HG03064 (cell line): Measurements from ENCODE around the gene ARHGEF9.
A peak's percentile ranks its signal among the peaks of the same experiment; 100 is the strongest.

Source experiments
- ATAC-seq: cut with Tn5 transposase; IDR thresholded peaks from one replicate; pipeline ENCODE4 v1.9.1; 2021; ENCODE audit warnings: low read depth; ENCODE audit not compliant: unreplicated experiment

The ARHGEF9 gene

GRCh38 chrX:63747331-63747730 is 37.7 kb downstream of the ARHGEF9 start:
- ATAC-seq, result no peak

DNA sequence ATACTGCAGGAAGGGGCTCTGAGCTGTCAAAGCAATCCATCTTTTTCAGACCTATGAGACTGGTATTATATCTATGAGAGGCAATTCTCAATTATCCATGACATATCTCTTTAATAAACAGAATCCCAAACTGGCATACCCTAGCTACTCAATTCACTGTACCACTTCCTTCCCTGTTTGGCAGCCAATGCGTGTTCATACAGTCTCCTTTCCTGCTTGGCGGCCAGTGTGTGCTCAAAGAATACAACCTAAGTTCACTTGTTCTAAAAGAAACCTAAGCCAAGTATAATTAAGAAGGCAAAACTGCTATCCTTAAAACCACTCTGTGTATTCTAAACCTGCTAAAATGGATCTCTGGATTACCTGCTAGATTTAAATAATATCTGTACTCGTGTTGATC is 38.3 kb downstream of the ARHGEF9 start:
- no peak for ATAC-seq

DNA sequence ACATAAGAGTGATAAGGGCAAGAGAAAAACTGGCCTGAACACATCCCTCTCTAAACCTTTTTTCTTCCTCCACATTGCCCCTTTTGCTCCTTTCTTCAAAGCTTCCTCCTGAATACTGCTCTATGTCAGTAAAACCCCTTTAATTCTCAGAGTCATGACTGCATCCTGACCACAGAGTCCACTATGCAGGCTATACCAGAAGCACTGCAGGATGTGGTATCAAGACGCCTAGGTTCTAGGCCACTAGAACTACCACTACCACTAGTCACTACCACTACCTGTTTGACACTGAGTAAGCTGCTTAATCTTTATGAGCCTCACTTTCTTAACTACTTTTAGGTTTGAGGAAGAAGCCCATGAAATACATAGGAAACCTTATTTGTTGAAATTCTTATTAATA is 38.7 kb downstream of the ARHGEF9 start:
- peak; percentile 88 for ATAC-seq

GRCh38 chrX:63744850-63745394 is 40.1 kb downstream of the ARHGEF9 start:
- ATAC-seq, result no peak

DNA sequence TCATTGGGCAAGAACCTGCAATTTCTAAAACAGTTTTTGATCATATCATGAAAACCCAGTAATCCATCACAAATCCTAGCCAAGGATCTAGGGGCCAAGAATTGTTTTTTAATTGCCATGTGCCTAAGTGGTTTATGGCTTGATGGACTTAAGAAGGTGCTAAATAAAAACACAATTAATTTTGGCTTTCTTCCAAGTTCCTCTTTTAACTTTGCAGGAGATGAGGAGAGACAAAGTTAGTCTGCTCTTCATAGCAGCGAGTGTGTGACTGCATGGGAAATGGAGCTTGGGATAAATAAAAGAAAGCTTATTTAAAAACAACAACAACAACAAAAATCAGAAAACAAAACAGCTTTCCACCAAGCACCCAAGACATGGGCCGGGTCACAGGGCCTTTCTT is 41.4 kb downstream of the ARHGEF9 start:
- ATAC-seq, result no peak

GRCh38 chrX:63740382-63740781 is 44.6 kb downstream of the ARHGEF9 start:
- ATAC-seq, result peak; percentile 61

GRCh38 chrX:63739885-63740284 is 45.1 kb downstream of the ARHGEF9 start:
- ATAC-seq, result no peak

DNA sequence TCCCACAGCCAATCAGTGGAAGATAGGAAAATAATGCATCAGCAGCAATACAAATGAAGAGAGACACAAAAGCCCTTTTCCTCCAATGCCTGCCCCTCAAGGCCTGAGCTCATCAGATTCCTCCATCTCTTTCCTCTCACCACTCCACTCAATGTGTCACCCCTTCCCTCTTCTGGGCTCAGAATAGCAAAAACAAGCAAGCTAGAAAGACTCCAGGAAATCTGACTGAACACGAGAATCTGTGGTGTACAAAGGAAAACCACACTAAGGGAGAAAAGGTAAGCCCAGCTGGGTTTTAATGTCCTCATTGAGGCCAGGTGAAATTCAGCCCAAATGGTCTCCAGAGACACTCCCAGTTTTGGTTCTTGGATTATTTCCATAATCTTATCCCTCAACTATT is 46.3 kb downstream of the ARHGEF9 start:
- ATAC-seq, result no peak

DNA sequence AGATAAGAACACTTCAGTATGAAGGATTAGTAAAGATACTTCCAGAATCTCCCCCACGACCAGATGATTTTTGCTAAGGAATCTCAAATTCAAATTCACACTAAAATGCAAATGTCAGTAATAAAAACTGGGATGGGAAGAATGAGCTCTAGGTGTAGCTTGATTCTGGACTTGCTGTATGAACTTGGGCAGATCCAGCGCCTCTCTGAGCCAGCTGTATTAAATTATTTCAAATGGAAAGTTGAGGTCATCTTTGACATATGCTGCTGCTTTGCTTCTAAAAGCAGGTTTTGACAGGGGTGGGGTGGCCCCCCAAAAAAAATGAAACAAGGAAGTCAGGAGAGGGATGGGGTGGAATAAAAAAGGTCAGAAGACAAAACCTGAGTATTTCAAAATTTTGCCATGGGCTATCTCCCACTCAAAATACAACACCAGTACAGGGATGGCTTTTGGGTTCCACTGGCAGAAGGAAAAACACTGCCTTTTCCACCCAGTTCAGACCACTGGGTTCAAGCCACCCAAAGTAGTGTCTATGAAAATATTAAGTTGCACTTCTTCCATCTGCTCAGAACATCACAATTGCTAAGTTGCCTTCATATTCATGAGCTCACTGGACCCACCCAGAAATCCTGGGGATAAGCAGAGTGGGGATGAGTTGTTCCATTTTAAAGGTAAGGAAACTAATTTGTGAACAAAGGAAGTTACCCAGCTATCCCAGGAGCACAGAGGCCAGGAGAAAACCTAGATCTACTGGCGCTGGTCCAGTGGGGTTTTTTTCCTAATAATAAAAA is 47.7 kb downstream of the ARHGEF9 start:
- no peak for ATAC-seq

DNA sequence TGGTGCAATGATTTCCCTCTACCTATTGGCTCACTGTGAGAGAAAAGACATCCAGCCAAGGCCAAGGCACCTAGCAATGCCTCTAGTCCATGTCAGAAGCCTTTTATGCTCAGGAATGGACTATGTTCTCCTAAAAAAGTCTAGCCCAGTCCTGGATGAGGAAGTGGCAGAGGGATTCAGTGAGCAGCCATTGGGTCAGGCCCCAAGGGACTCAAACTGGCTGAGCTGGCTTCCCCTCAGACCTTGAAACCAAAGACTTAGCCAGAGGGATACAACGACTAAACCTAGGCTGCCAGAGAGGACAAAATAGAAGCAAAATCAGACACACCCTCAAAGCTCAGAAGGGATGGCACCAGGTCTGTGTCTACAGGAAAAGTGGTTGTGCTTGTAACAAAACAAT is 49.1 kb downstream of the ARHGEF9 start:
- ATAC-seq, result no peak

DNA sequence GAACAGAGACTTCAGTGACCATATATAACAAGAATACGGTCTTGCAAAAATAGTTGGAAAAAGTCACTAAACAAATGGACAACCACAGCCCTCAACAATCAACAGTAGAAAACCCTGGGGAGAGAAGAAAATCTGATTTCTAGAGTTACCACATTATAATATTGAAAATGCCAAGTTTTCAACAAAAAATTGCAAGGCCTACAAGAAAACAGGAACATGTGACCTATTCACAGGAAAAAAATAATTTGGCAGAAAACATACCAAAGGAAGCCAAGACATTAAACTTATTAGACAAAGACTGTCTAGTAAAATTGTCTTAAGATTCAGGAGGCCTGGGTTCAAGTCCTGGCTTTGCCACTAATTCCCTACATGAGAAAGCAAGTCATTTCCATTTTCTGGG is 64.7 kb downstream of the ARHGEF9 start:
- ATAC-seq, result no peak

- no peak for ATAC-seq
Measured at GRCh38 chrX:63719633-63720032, 65.4 kb downstream of the ARHGEF9 start.

DNA sequence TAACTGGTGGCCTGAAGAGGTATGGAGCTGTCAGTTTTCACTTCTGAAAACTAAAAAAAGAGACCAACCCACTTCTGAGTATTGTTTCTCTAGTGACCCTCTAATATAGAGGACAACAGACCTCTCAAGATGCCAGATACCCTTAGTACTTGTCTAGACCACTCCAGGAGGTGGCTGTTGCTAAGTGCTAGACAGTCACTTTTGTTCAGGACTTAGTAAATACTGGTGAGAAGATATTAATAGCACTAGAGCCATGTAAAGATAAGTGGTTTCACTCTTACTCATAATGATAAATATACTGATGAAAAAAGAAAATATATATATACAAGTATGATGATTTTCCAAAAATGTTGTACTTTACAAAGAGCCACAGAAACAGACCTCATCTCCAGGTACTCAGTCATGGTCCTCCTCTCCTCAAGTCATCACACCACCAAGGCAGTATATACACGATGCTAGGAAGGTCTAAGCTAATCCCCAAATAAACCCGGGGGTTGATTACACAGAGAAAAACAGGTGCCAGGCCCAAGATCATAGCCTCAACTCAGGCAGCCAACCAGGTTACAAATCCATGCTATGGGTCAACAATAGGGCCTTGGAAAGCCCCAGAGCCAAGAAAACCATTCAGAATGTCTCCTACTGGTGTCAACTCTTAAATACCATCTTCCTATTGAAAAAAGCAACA is 66.9 kb downstream of the ARHGEF9 start:
- ATAC-seq, result peak; percentile 80

- no peak for ATAC-seq
Measured at GRCh38 chrX:63713526-63713925, 71.5 kb downstream of the ARHGEF9 start.

DNA sequence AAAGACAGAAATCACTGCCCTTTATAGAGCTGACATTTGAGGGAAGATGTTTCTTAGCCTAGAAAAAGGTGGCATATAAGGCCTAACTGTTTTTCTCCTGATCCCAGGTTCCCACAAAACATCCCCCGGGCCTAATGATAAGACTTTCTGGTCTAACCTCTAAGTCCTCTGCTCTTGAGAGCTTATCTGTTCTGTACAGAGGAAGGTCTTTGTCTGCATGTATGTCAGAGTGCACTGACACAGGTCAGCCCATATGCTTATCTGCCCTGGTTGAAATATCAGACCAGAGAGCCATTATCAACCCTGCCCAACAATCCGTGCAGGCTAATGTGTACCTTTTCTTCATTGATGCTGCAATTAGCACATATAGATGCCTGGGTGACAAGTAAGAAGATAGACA is 76.2 kb downstream of the ARHGEF9 start:
- no peak for ATAC-seq

DNA sequence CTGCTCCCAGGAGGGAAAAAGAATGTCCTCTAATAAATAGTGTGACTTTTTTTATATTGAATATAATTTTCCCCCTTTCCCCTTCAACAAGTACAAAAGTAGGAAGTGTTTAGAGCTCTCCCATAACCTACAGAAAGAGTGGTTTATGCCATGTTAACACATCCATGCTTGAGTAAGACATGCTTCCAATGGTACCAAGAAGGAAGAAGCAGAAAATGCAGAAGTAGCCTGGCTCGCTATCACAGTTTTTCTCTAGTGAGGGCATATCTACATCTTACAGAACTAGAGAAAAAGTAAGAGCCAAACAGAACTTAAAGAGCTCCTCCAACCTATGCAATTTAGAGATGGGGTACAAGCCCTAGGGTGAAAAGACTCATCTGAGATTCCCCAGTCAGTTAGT is 82.5 kb downstream of the ARHGEF9 start:
- no peak for ATAC-seq

DNA sequence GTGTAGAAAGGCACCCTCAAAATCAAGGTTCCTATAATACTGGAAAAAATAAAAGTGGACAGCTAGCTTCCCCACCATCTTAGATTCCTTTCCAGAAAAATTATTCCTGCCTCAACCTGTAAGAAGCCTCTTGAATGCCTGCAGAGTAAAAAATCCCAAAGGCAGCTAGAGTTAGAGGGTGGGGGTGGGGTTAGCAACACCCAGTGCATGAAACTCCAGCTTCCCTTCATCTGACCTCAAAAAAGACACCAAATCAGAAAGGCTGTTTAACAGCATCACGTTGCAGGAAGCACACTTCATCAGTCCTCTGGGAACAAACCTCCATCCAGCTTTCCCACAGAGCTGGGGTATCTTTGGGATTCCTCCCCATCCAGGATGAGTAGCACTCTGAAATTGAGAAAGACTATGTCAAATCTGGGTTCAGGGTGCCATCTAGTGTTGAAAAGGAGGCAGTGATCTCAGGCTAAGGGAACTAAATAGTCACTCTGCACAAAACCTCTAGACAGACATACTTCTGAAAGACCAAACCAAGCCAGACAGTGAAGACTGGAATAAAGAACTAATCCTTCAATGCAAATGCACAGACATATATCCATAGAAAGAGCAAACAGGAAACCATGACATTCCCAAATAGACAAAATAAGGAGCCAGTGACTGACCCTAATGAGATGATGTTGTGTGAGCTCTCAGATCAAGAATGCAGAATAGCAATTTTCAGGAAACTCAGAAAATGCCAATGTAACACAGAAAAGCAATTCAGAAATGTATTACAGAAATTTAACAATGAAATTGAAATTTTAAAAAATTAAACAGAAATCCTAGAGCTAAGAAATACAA is 97.9 kb downstream of the ARHGEF9 start:
- no peak for ATAC-seq

DNA sequence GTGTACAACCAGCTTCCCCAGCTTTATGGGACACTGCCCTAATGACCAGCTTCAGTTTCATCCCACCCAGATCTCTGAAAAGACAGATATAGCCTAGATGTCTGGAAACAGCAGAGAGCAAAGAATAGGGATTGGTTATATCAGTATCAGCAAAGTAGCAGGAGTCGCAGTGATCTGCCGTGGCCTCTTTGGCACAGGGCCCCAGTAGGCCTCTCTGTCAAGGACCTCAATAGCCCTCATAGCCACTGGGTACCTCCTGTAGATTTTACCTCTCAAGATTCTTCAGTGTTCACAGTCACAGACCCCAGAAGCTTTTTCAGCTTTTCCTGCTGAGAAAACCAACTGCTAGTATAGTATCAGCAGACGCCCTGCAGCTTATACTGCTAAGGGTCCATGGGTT is 104.6 kb downstream of the ARHGEF9 start:
- no peak for ATAC-seq

DNA sequence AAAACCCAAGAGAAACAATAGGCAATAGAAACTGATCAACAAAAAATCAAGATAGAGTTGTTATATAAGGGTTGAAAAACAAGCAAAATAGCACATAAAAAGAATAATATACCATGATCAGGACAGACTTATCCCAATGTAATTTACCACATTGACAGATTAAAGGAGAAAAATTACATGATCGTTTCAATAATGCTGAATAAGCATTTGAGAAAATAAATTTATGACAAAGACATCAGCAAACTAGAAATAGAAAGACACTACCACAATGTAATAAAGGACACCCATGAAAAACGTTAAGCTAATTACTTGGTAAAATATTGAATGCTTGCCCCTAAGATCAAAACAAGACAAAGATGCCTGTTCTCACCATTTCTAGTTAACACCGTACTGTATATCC is 105.6 kb downstream of the ARHGEF9 start:
- no peak for ATAC-seq

DNA sequence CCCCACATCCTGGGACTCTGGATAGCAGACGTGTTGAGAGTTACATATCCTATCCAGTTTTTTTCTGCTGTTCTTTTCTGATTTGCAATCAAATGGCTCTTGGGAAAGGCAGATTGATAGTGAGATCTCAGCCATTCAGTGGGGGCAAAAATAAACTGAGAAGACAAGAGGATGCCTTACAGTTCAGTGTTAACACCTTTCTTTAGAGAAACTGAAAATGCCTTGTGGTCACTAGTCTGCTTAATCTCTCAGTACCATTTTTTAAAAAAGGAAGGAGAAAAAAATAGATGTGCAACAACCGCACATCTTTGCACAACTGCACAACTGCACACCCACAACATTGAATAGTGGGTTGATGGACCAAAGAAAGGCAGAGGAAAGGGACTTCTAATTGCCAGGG is 109.3 kb downstream of the ARHGEF9 start:
- no peak for ATAC-seq

- ATAC-seq, result no peak
Measured at GRCh38 chrX:63673896-63674295, 111.1 kb downstream of the ARHGEF9 start.
